ENCODE results near the gene IL1RAP. TPM values are rescaled to one million over a fixed set of nuclear protein-coding genes. Genes with fewer than 3 reads are reported as not detected.

IL1RAP gene
- total and polyA plus RNA-seq, 8 donors: 0.76 to 54.8 (median 6.3) TPM; not detected in 2

GRCh38 chr3:190564175-190564574 lies 50.3 kb downstream of the IL1RAP start:
- intact Hi-C loops (cut with DNase I; ENCODE audit: low total_unique reads): no loop called here

GRCh38 chr3:190566043-190566933 lies 52.4 kb downstream of the IL1RAP start:
- H3K9me3 ChIP-seq: no peaks in the 10 kb centered on the region
- no peaks in the 10 kb centered on the region for H3K27me3 ChIP-seq
- WGBS, 5 donors: 43 to 52% (median 49%) methylated on average over 6 of the region's 6 CpGs
- H3K27ac ChIP-seq: peak overlapping the region in 3 of 5 donors; percentile 22 to 67 (median 49)
- peak; percentile 77 to 92 for DNase-seq
- intact Hi-C loops (cut with DNase I; ENCODE audit: low total_unique reads): no loop called here
- TF ChIP-seq CTCF (IDR thresholded peaks at IDR 0.05): no peak
- TF ChIP-seq EP300 (IDR thresholded peaks at IDR 0.05): peak; percentile 28
- peak in 2 of 3 donors; percentile 61 to 87 for TF ChIP-seq POLR2AphosphoS5 (IDR thresholded peaks at IDR 0.05)
- TF ChIP-seq POLR2A (IDR thresholded peaks at IDR 0.05): no peak
- no peak overlapping the region for H3K4me3 ChIP-seq
- no peaks in the 10 kb centered on the region for H3K36me3 ChIP-seq
- H3K4me1 ChIP-seq: peaks cover 0 to 18% (median 6%) of the 10 kb centered on the region in 4 donors

More at GRCh38 chr3:190564175-190564574, 50.3 kb downstream of the IL1RAP start:
- TF ChIP-seq POLR2A (IDR thresholded peaks at IDR 0.05): no peak
- no peak for TF ChIP-seq POLR2AphosphoS5 (IDR thresholded peaks at IDR 0.05)
- TF ChIP-seq EP300 (IDR thresholded peaks at IDR 0.05): no peak
- no peak for TF ChIP-seq CTCF (IDR thresholded peaks at IDR 0.05)
- Histone ChIP-seq H3K27ac (no peak overlapping the region), H3K27me3 (no peaks in the 10 kb centered on the region), H3K36me3 (no peaks in the 10 kb centered on the region), H3K4me1 (peaks cover 0 to 18% (median 6%) of the 10 kb centered on the region in 4 donors), H3K9me3 (peaks cover 0 to 2% (median 0%) of the 10 kb centered on the region in 4 donors), H3K4me3 (no peak overlapping the region)
- DNase-seq: no peak
- WGBS, 5 donors: 69 to 98% (median 94%) methylated on average over 2 of the region's 2 CpGs

- H3K27ac ChIP-seq: no peak overlapping the region
- no peak for TF ChIP-seq POLR2AphosphoS5 (IDR thresholded peaks at IDR 0.05)
- no peak for TF ChIP-seq POLR2A (IDR thresholded peaks at IDR 0.05)
- no peak for TF ChIP-seq CTCF (IDR thresholded peaks at IDR 0.05)
- TF ChIP-seq EP300 (IDR thresholded peaks at IDR 0.05): no peak
- intact Hi-C loops (cut with DNase I; ENCODE audit: low total_unique reads): no loop called here
- DNase-seq: peak in 1 of 2 donors; percentile 27
- no peaks in the 10 kb centered on the region for H3K9me3 ChIP-seq
- H3K4me3 ChIP-seq: no peak overlapping the region
- no peaks in the 10 kb centered on the region for H3K36me3 ChIP-seq
- H3K27me3 ChIP-seq: no peaks in the 10 kb centered on the region
- peaks cover 0 to 18% (median 6%) of the 10 kb centered on the region in 4 donors for H3K4me1 ChIP-seq
- WGBS, 5 donors: 20 to 56% (median 30%) methylated on average over 2 of the region's 2 CpGs
These were observed 54.2 kb downstream of the IL1RAP start for GRCh38 chr3:190568036-190568435.

- no peaks in the 10 kb centered on the region for H3K4me1 ChIP-seq
- H3K9me3 ChIP-seq: no peaks in the 10 kb centered on the region
- no peak overlapping the region for H3K4me3 ChIP-seq
- H3K27ac ChIP-seq: no peak overlapping the region
- TF ChIP-seq EP300 (IDR thresholded peaks at IDR 0.05) (no peak), POLR2AphosphoS5 (IDR thresholded peaks at IDR 0.05) (no peak)
- H3K27me3 ChIP-seq: no peaks in the 10 kb centered on the region
- no peak for DNase-seq
- H3K36me3 ChIP-seq: no peaks in the 10 kb centered on the region
- 80 to 89% (median 84%) methylated on average over 2 of the region's 2 CpGs for WGBS, 5 donors
- intact Hi-C loops (cut with DNase I; ENCODE audit: low total_unique reads): no loop called here
These were observed 60.6 kb downstream of the IL1RAP start for GRCh38 chr3:190574473-190574872.
